Stimulated activated CD4-positive, alpha-beta T cell treated with anti-CD3 and anti-CD28 coated beads, Interleukin-2, amount 100 ng/mL, for 24 hours (primary cell): ENCODE results near the gene FAM167B.
"Not testable (repeated sequence)": the region's sequence is repeated elsewhere in the genome, so short reads cannot be mapped to it uniquely, and the experiment has no call there.

Experiments
- DNase-seq, 2 donors: peaks; one replicate each; pipeline ENCODE4 v3.0.0-alpha.2; 2020

FAM167B gene

GRCh38 chr1:32263744-32264143 is 16.7 kb downstream of the FAM167B start:
- no peak for DNase-seq

GRCh38 chr1:32265846-32266245 is 18.8 kb downstream of the FAM167B start:
- DNase-seq: no peak

GRCh38 chr1:32266921-32267591 is 20.0 kb downstream of the FAM167B start:
- DNase-seq: no peak

- no peak for DNase-seq
Measured at GRCh38 chr1:32269744-32270143, 22.7 kb downstream of the FAM167B start.

GRCh38 chr1:32272557-32273390 is 25.8 kb downstream of the FAM167B start:
- DNase-seq: peak in 1 of 2 donors; percentile 39

- DNase-seq: peak; percentile 78 to 79
Measured at GRCh38 chr1:32273391-32274208, 26.6 kb downstream of the FAM167B start.

- DNase-seq: no peak
Measured at GRCh38 chr1:32274646-32275340, 27.8 kb downstream of the FAM167B start.

- no peak for DNase-seq
Measured at GRCh38 chr1:32275424-32275823, 28.4 kb downstream of the FAM167B start.

GRCh38 chr1:32276032-32276782 is 29.2 kb downstream of the FAM167B start:
- no peak for DNase-seq

GRCh38 chr1:32284777-32285176 is 37.8 kb downstream of the FAM167B start:
- DNase-seq: not testable (repeated sequence)

GRCh38 chr1:32285658-32286057 is 38.6 kb downstream of the FAM167B start:
- no peak for DNase-seq

GRCh38 chr1:32286763-32287162 is 39.7 kb downstream of the FAM167B start:
- DNase-seq: no peak

- DNase-seq: no peak
Measured at GRCh38 chr1:32289256-32289655, 42.2 kb downstream of the FAM167B start.

- DNase-seq: no peak
Measured at GRCh38 chr1:32291145-32291707, 44.2 kb downstream of the FAM167B start.

- peak; percentile 97 for DNase-seq
Measured at GRCh38 chr1:32291708-32292538, 44.9 kb downstream of the FAM167B start, which contains the start of gene HDAC1. Gene HDAC1 (plus strand): TSS chr1:32292083. CDS start chr1:32292170, 87 bp downstream.

GRCh38 chr1:32298211-32298610 is 51.2 kb downstream of the FAM167B start:
- not testable (repeated sequence) for DNase-seq
